Measurements from ENCODE around the gene DRAP1. TPM values are rescaled to one million over a fixed set of nuclear protein-coding genes. Genes with fewer than 3 reads are reported as not detected.

DRAP1 gene
- total RNA-seq, 1 donor from 2014 or later = 68.5 TPM

DNA sequence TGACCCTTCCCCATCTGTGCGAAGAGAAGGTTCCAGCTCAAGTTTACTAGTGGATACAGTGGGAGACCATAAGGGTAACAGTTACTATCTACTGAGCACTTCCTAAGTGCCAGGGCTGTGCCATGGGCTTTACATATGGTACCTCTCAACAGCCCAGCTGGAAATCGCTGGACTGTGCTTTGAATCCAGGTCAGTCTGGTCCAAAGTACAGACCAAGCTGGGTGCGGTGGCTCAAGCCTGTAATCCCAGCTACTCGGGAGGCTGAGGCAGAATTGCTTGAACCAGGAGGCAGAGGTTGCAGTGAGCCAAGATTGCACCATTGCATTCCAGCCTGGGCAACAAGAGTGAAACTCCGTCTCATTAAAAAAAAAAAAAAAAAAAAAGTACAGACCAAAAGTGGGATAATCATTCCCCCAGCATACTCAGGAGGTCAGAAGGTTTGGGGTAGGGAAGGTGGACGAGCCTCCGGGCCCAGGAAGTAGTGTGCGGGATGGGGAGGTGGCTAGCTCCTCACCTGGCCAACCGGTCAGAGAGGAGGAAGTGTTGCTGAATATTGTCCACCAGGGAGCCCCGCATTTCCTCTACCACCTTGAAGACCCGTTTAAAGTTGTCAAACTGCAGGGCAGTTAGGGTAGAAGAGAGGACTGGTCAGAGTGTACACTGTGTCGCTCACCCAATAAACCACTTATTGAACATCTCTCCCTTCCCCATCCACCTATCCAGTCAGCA, 33.3 kb upstream of the DRAP1 start:
- Mint-ChIP-seq H3K4me3 (peak overlapping the region; percentile 97), H3K4me1 (peaks cover 40% of the 10 kb centered on the region), H3K27ac (no peak overlapping the region), H3K36me3 (peaks cover 16% of the 10 kb centered on the region), H3K27me3 (ENCODE audit: low read depth) (no peaks in the 10 kb centered on the region), H3K9me3 (no peaks in the 10 kb centered on the region)
- no peak for DNase-seq (ENCODE audit: low spot score in 2 of 2, unreplicated experiment in 2 of 2)
- TF ChIP-seq, protein P1, sequence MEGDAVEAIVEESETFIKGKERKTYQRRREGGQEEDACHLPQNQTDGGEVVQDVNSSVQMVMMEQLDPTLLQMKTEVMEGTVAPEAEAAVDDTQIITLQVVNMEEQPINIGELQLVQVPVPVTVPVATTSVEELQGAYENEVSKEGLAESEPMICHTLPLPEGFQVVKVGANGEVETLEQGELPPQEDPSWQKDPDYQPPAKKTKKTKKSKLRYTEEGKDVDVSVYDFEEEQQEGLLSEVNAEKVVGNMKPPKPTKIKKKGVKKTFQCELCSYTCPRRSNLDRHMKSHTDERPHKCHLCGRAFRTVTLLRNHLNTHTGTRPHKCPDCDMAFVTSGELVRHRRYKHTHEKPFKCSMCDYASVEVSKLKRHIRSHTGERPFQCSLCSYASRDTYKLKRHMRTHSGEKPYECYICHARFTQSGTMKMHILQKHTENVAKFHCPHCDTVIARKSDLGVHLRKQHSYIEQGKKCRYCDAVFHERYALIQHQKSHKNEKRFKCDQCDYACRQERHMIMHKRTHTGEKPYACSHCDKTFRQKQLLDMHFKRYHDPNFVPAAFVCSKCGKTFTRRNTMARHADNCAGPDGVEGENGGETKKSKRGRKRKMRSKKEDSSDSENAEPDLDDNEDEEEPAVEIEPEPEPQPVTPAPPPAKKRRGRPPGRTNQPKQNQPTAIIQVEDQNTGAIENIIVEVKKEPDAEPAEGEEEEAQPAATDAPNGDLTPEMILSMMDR (IDR thresholded peaks at IDR 0.05; ENCODE audit: unreplicated experiment) = no peak

DNA sequence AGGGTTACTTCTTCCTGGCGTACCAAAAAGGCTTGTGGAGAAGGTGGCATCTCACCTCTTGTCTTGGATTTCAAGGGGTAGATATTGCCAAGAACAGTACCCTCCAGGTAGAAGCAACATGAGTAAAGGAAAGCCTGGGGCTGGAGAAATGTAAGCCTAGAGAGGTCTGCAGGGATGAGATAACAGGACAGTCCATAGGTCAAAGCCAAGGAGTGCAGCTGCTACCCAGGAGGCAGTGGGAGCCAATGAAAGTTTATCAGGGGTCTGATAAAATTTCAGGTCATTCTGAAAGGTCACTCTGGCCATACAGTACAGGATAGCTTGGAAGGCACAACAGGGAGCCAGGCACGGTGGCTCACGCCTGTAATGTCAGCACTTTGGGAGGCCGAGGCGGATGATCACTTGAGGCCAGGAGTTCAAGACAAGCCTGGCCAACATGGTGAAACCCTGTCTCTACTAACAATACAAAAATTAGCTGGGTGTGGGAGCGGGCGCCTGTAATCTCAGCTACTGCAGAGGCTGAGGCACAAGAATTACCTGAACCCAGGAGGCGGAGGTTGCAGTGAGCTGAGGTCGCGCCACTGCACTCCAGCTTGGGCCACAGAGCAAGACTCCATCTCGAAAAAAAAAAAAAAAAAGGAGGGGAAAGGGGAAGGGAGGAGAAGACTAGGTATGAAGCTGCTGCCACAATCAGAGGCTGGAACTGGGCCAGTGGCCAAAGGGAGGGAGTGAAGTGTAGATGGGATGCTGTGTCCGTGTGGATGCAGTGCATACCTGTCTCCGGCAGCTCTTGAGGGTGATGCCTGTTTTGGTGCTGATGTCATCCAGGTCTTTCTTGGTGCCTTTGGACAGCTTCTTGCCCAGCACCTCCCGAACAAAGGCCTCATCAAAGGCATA, 32.2 kb upstream of the DRAP1 start:
- peak overlapping the region; percentile 96 for H3K27ac Mint-ChIP-seq
- peaks cover under 1% of the 10 kb centered on the region for H3K27me3 Mint-ChIP-seq (ENCODE audit: low read depth)
- TF ChIP-seq, protein P1 (IDR thresholded peaks at IDR 0.05; ENCODE audit: unreplicated experiment) = no peak
- no peak for DNase-seq (ENCODE audit: low spot score in 2 of 2, unreplicated experiment in 2 of 2)
- no peaks in the 10 kb centered on the region for H3K9me3 Mint-ChIP-seq
- H3K36me3 Mint-ChIP-seq = peaks cover 16% of the 10 kb centered on the region
- peaks cover 42% of the 10 kb centered on the region for H3K4me1 Mint-ChIP-seq
- peak overlapping the region; percentile 97 for H3K4me3 Mint-ChIP-seq

DNA sequence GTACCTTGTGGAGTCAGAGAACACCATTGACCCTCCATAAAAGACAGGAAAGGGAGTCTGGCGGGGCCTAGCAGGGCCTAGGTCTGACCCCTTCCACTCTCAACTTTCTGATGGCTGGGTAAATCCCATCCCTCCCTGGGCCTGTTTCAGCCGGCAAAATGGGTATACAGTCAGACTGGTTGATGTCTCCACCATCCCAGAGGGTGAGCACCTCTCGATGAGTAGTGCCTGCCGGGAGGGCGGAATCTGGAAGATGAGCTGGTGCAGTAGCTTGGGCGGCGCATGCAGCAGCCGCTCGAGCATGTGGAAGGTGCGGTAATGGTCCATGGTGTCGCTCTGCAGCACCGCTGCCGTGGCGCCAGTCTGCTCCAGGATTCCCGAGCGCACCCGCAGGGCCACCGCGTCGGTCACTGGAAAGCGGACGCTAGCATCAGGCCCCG, 31.5 kb upstream of the DRAP1 start:
- TF ChIP-seq, protein P1 (IDR thresholded peaks at IDR 0.05; ENCODE audit: unreplicated experiment) = no peak
- Mint-ChIP-seq H3K36me3 (peaks cover 16% of the 10 kb centered on the region), H3K27ac (peak overlapping the region; percentile 96), H3K27me3 (ENCODE audit: low read depth) (peaks cover 7% of the 10 kb centered on the region), H3K9me3 (no peaks in the 10 kb centered on the region), H3K4me3 (peak overlapping the region; percentile 97), H3K4me1 (peaks cover 49% of the 10 kb centered on the region)
- no peak for DNase-seq (ENCODE audit: low spot score in 2 of 2, unreplicated experiment in 2 of 2)

DNA sequence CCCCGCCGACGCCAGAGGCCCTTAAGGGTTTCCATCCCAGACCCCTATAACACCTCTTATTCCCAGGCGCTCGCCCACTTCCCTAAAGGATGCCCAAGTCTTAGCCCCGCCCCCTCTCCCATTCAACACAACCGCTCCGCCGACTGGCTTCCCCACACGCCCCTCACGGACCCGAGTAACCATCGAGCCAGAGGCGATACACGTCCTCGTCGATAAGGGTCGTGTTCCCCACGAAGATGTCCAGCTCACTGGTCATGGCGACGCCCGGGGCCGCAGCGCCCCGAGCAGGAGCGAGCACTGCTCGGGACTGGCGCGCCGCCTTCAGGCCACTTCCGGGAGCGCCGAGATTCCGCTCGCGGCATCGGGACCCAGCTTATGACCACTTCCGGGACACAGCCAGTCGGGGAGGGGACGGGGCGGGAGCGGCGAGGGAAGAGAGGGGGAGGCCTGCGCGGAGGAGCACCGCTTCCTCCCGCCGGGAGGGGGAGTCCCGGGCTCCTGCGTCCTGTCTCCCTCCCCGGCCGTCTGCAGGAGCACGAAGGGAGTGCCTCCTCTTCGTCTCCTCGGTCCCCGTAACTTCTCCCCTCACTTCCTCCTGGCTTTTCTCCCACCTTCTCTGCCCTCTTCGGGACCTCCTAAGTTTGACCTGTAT, 30.9 kb upstream of the DRAP1 start, which contains the start of gene FIBP:
Gene FIBP, minus strand, starts transcription at position 309 of the 652 bp plus-strand sequence. Its CDS starts 53 bp downstream, at position 256.
- H3K4me3 Mint-ChIP-seq = peak within 1 kb of the TSS; percentile 97

More for the DNA sequence above, 30.9 kb upstream of the DRAP1 start, which contains the start of gene FIBP:
- Mint-ChIP-seq H3K4me1 (peaks cover 50% of the 10 kb centered on the region), H3K9me3 (no peaks in the 10 kb centered on the region), H3K36me3 (peaks cover 16% of the 10 kb centered on the region), H3K27ac (peak within 1 kb of the TSS; percentile 96), H3K27me3 (ENCODE audit: low read depth) (peaks cover 7% of the 10 kb centered on the region)
- TF ChIP-seq, protein P1 (IDR thresholded peaks at IDR 0.05; ENCODE audit: unreplicated experiment) = peak; percentile 91
- DNase-seq (ENCODE audit: low spot score in 2 of 2, unreplicated experiment in 2 of 2) = peak; percentile 96

Measured in mesothelial cell of epicardium (in vitro differentiated cells).